ENCODE measurements around the gene ATG16L2. TPM values are rescaled to one million over a fixed set of nuclear protein-coding genes. Genes with fewer than 3 reads are reported as not detected.

The ATG16L2 gene
- total and polyA plus RNA-seq, 7 donors = 4.6 to 47.7 (median 17.5) TPM

GRCh38 chr11:72793076-72793424, 21.2 kb upstream of the ATG16L2 start:
- no peaks in the 10 kb centered on the region for H3K27me3 ChIP-seq
- WGBS, 2 donors = 30 to 56% methylated on average over 2 of the region's 2 CpGs
- peaks cover 0 to 23% (median 19%) of the 10 kb centered on the region in 4 donors for H3K4me1 ChIP-seq
- H3K9me3 ChIP-seq = no peaks in the 10 kb centered on the region
- no peak for DNase-seq
- no peak for TF ChIP-seq POLR2A (IDR thresholded peaks at IDR 0.05)
- TF ChIP-seq POLR2AphosphoS5 (IDR thresholded peaks at IDR 0.05) = no peak
- TF ChIP-seq EP300 (IDR thresholded peaks at IDR 0.05) = no peak
- TF ChIP-seq, protein P1, sequence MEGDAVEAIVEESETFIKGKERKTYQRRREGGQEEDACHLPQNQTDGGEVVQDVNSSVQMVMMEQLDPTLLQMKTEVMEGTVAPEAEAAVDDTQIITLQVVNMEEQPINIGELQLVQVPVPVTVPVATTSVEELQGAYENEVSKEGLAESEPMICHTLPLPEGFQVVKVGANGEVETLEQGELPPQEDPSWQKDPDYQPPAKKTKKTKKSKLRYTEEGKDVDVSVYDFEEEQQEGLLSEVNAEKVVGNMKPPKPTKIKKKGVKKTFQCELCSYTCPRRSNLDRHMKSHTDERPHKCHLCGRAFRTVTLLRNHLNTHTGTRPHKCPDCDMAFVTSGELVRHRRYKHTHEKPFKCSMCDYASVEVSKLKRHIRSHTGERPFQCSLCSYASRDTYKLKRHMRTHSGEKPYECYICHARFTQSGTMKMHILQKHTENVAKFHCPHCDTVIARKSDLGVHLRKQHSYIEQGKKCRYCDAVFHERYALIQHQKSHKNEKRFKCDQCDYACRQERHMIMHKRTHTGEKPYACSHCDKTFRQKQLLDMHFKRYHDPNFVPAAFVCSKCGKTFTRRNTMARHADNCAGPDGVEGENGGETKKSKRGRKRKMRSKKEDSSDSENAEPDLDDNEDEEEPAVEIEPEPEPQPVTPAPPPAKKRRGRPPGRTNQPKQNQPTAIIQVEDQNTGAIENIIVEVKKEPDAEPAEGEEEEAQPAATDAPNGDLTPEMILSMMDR (IDR thresholded peaks at IDR 0.05) = no peak
- no peaks in the 10 kb centered on the region for H3K36me3 ChIP-seq
- H3K4me3 ChIP-seq = peak overlapping the region in 3 of 4 donors; percentile 63 to 68 (median 65)
- intact Hi-C loops (cut with DNase I) = loop anchor here (1.0 to 10.0 kb wide), 4 partner anchors 22 to 208 kb away; partner anchors contain the start of genes ARAP1 and ATG16L2
- H3K27ac ChIP-seq = peak overlapping the region; percentile 88 to 95 (median 90)

- TF ChIP-seq POLR2AphosphoS5 (IDR thresholded peaks at IDR 0.05) = peak; percentile 61 to 79 (median 76)
- TF ChIP-seq EP300 (IDR thresholded peaks at IDR 0.05) = peak in 1 of 4 donors; percentile 82
- TF ChIP-seq, protein P1 (IDR thresholded peaks at IDR 0.05) = peak; percentile 91 to 100 (median 100)
- peak in 1 of 2 donors; percentile 7 for TF ChIP-seq POLR2A (IDR thresholded peaks at IDR 0.05)
- H3K4me3 ChIP-seq = peak within 1 kb of the TSS; percentile 44 to 68 (median 64)
- DNase-seq = peak; percentile 97
- no peaks in the 10 kb centered on the region for H3K27me3 ChIP-seq
- intact Hi-C loops (cut with DNase I) = loop anchor here (1.0 to 10.0 kb wide), 4 partner anchors 21 to 209 kb away; partner anchors contain the start of genes ARAP1 and ATG16L2
- peak within 1 kb of the TSS; percentile 88 to 95 (median 90) for H3K27ac ChIP-seq
- peaks cover 0 to 23% (median 19%) of the 10 kb centered on the region in 4 donors for H3K4me1 ChIP-seq
- no peaks in the 10 kb centered on the region for H3K36me3 ChIP-seq
- WGBS, 2 donors = 2% methylated on average over 55 of the region's 55 CpGs
- no peaks in the 10 kb centered on the region for H3K9me3 ChIP-seq
Observed at GRCh38 chr11:72793425-72794367, 20.5 kb upstream of the ATG16L2 start, which contains the start of gene STARD10. Gene STARD10, minus strand, starts transcription at chr11:72794047. Its CDS starts 12,866 bp downstream, at chr11:72781181.

GRCh38 chr11:72798361-72798760, 15.8 kb upstream of the ATG16L2 start:
- Histone ChIP-seq H3K4me3 (no peak overlapping the region), H3K27ac (no peak overlapping the region), H3K9me3 (no peaks in the 10 kb centered on the region), H3K36me3 (no peaks in the 10 kb centered on the region), H3K27me3 (no peaks in the 10 kb centered on the region), H3K4me1 (peaks cover 0 to 10% (median 9%) of the 10 kb centered on the region in 4 donors)
- WGBS, 2 donors = 78 to 83% methylated on average over 4 of the region's 4 CpGs
- DNase-seq = no peak
- TF ChIP-seq EP300 (IDR thresholded peaks at IDR 0.05) (no peak), POLR2A (IDR thresholded peaks at IDR 0.05) (no peak), POLR2AphosphoS5 (IDR thresholded peaks at IDR 0.05) (no peak)
- TF ChIP-seq, protein P1 (IDR thresholded peaks at IDR 0.05) = no peak
- intact Hi-C loops (cut with DNase I) = loop anchor here (10.0 kb wide), 1 partner anchor 214 kb away; no protein-coding TSS in a partner anchor

GRCh38 chr11:72799441-72799840, 14.8 kb upstream of the ATG16L2 start:
- H3K4me3 ChIP-seq = no peak overlapping the region
- H3K27ac ChIP-seq = no peak overlapping the region
- WGBS, 2 donors = 65 to 77% methylated on average over 4 of the region's 4 CpGs
- no peaks in the 10 kb centered on the region for H3K36me3 ChIP-seq
- no peaks in the 10 kb centered on the region for H3K9me3 ChIP-seq
- intact Hi-C loops (cut with DNase I) = loop anchor here (10.0 kb wide), 1 partner anchor 215 kb away; no protein-coding TSS in a partner anchor
- H3K4me1 ChIP-seq = peaks cover 0 to 5% (median 3%) of the 10 kb centered on the region in 4 donors
- TF ChIP-seq EP300 (IDR thresholded peaks at IDR 0.05) (no peak), POLR2A (IDR thresholded peaks at IDR 0.05) (no peak), POLR2AphosphoS5 (IDR thresholded peaks at IDR 0.05) (no peak)
- TF ChIP-seq, protein P1 (IDR thresholded peaks at IDR 0.05) = no peak
- no peaks in the 10 kb centered on the region for H3K27me3 ChIP-seq
- DNase-seq = no peak
